ENCODE results near the gene SEMA5A.

DNA sequence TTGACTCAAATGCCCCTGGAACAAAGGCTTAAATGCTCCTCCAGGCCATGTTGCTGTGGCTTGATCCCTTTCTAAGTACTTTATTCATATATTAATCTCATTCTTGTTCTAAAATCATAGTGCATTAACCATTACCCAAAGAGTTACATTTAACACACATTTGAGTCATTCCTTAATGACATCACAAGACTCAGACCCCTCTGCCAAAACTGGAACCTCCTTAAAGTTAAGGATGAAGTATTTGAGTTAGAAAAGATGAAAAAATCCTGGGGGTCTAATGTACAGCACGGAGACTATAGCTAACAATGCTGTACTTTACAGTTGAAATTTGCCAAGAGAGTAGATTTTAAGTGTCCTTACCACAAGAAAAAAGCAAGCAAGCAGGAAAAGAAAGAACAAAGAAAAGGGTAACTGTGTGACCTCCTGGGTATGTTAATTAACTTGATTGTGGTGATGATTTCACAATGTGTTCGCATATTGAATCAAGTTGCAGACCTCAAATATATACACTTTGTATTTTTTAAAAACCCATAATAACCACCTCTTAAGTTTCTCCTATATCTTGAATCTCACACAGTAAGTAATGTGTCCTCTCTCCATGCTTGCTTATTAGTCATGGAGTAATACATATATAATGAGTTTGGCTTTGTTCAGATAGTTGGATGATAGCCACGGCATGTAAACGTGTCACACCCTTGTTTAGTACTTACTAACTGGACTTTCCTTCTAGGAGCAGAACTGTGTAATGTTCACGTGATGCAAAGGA, 376.9 kb downstream of the SEMA5A start:
- TF ChIP-seq, protein P1, sequence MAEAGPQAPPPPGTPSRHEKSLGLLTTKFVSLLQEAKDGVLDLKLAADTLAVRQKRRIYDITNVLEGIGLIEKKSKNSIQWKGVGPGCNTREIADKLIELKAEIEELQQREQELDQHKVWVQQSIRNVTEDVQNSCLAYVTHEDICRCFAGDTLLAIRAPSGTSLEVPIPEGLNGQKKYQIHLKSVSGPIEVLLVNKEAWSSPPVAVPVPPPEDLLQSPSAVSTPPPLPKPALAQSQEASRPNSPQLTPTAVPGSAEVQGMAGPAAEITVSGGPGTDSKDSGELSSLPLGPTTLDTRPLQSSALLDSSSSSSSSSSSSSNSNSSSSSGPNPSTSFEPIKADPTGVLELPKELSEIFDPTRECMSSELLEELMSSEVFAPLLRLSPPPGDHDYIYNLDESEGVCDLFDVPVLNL (CRISPR knock-in tag; IDR thresholded peaks at IDR 0.05; ENCODE audit: borderline replicate concordance, low read depth): no peak
- TF ChIP-seq NR1H2 (CRISPR knock-in tag; IDR thresholded peaks at IDR 0.05): no peak

All from WTC11 (cell line).